Limb (tissue), 2 donors: ENCODE data around the gene S100A7.
A peak's percentile ranks its signal among the peaks of the same experiment; 100 is the strongest.
"Not testable (repeated sequence)": the region's sequence is repeated elsewhere in the genome, so short reads cannot be mapped to it uniquely, and the experiment has no call there.

ENCODE experiments used
- DNase-seq, 2 donors: peaks; one replicate each; pipeline ENCODE4 v3.0.0-alpha.2; 2016; ENCODE audit errors: extremely low spot score in 2 of 2

S100A7 gene

GRCh38 chr1:153476491-153477093 lies 16.1 kb upstream of the S100A7 start:
- DNase-seq: no peak

DNA sequence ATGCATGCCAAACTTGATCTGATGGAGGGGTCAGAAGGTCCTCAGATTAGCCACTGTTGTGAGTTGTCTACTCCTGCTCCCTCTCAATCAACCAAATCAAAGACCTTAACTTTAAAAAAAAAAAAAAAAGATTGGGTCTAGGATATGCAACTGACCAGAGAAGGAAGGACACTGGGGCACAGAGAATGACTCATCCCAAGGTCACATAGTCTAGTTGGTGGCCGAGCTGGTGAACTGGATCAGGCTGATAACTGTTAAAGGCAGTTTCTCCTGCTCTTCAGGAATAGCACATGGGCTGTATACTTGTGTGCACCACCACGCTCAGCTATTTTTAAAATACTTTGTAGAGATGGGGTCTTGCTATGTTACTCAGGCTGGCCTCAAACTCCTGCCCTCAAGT lies 14.8 kb upstream of the S100A7 start:
- DNase-seq: no peak

- no peak for DNase-seq
These were observed 13.9 kb upstream of the S100A7 start for GRCh38 chr1:153474347-153474746.

GRCh38 chr1:153470707-153471106 lies 10.3 kb upstream of the S100A7 start:
- no peak for DNase-seq

- no peak for DNase-seq
These were observed 6.5 kb upstream of the S100A7 start for GRCh38 chr1:153466908-153467307.

GRCh38 chr1:153465811-153466636 lies 5.6 kb upstream of the S100A7 start:
- DNase-seq: peak; percentile 16 to 69

DNA sequence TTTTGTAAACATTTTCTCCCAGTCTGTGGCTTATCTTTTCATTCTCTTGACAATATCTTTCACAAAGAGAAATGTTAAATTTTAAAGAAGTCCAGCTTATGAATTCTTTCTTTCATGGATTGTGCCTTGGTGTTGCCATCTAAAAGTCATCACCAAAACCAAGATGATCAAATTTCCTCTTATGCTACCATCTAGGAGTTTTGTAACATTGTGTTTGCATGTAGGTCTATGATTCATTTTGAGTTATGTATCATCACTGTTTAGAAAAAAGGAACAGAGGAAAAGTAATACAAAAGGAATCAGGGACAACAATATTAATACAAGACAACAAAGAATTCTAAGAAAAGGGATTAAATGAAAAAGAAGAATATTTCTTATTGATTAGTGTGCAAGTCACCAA lies 2.3 kb upstream of the S100A7 start:
- DNase-seq: not testable (repeated sequence)

DNA sequence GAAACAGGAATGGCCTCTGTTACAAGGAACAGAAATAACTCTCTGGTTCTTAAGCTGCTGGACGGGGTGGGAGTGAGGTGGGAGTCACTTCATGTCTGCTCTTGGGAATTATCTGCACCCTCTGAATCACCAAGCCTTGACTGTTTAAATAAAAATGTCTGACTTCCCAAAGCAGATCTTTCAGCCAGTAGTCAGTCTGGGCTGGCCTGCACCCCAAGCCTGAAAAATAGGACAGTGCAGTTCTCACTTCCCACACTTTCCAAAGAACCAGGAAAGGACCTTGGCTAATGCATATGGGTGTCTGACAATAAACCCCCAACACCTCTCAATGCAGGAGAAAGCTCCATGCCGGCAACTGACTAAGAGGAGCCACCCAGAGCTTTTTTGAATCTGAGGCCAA lies 796 bp downstream of the S100A7 start:
- DNase-seq: no peak

DNA sequence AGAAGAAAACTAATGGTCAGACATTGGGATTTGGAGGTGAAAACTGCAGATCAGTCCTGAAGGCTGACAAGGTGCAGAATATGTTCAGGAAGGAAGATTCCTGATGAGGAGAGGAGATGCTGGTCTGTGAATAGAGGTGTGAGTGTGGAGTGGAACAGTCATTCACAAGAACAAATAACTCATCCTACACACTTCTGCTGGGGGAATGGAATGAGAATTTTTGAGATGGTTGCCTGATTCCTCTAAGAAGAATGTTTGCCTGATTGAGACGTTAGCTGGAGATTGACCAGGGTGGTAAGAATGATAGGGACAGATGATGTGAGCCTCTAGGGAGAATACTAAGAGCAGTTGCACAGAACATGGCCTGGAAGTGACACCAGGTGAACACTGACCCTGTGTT lies 4.1 kb downstream of the S100A7 start:
- DNase-seq: no peak

- DNase-seq: not testable (repeated sequence)
These were observed 11.6 kb downstream of the S100A7 start for GRCh38 chr1:153448851-153449250.

DNA sequence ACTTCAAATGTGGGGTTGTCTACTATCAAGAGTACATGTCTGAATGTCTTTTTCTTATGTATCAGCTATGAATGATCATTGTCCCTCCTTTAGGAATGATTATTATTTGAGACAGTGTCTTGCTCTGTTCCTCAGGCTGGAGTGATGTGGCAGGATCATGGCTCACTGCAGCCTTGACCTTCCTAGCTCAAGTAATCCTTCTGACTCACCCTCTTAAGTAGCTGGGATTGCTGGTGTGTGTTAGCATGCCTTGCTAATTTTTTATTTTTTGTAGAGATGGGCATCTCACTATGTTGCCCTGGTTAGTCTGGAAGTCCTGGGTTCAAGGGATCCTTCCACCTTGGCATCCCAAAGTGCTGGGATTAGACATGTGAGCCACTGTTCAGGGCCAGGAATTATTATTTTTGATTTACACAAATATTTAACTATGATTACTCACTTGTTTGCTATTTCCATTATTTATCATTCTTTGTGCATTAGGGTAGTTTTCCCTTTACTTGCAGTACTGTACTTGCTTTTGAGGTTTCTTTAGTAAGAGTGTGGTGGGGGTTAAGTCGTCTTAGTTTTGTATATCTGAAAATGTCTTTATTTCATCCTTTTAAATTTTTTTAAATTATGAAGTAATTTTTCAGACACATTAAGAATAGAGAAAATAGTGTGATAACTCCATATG lies 12.8 kb downstream of the S100A7 start:
- no peak for DNase-seq

GRCh38 chr1:153444078-153444477 lies 16.4 kb downstream of the S100A7 start:
- no peak for DNase-seq

- no peak for DNase-seq
These were observed 17.0 kb downstream of the S100A7 start for GRCh38 chr1:153443486-153443885.

DNA sequence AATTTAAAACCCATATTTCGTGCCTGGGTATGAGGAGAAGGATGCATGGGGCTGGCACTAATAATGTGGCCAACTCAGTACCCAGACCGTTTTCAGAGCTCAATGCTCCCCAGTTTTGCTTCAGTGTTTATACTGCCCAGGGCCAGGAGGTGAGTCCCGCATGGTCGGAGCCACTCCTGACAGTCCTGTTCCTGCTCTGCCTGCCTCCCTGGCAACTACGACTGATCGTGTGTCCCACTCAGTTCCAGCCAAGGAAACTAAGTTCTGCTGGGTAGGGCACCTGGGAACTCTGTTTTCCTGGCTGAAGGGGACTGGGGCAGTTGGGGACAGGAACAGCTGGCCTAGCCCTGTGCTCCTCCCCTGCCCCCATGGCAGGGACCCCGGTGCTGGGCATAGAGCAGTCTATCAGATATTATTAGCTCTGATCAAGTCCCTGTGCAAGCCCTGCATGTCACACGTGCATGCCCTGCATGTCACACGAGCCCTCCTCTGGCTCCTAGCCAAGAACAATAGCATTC lies 19.2 kb downstream of the S100A7 start:
- no peak for DNase-seq

DNA sequence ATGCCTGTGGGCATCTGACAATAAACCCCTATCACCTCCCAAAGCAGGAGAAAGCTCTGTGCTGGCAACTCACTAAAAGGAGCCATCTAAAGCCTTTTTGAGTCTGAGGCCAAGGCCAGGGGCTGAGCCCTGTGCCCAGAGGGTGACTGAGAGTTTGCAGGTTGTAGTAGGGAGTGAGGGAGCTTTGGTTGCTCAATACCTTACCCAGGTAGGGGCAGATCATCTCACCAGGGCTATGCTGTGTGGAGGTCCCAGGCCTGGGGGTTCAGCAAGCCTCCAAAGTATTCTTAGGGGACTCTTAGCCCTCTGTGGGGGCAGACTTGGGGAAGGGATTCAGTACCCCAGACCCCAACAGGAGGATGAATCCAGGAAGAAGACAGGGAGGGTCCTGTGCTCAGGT lies 21.2 kb downstream of the S100A7 start:
- DNase-seq: no peak

- no peak for DNase-seq
These were observed 21.9 kb downstream of the S100A7 start for GRCh38 chr1:153438599-153438998.

DNA sequence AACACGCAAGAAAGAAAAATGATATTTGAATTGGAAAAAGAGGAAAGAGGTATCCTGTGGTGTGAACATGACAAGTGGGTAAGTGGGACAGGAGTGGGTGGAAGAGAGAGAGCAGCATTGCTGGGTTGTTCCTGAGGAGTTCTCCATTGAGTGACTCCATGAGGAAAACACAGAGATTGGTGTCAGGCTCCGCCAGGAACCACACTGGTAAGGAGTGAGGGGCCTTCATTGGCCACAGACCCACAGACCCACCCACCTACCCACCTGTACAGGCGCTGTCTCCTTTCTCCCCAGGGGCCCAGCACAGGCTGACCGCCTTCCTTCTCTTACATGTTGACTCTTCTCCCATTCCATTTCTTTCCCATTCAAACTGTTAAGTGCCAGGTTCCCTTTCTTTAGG lies 23.2 kb downstream of the S100A7 start:
- DNase-seq: no peak

DNA sequence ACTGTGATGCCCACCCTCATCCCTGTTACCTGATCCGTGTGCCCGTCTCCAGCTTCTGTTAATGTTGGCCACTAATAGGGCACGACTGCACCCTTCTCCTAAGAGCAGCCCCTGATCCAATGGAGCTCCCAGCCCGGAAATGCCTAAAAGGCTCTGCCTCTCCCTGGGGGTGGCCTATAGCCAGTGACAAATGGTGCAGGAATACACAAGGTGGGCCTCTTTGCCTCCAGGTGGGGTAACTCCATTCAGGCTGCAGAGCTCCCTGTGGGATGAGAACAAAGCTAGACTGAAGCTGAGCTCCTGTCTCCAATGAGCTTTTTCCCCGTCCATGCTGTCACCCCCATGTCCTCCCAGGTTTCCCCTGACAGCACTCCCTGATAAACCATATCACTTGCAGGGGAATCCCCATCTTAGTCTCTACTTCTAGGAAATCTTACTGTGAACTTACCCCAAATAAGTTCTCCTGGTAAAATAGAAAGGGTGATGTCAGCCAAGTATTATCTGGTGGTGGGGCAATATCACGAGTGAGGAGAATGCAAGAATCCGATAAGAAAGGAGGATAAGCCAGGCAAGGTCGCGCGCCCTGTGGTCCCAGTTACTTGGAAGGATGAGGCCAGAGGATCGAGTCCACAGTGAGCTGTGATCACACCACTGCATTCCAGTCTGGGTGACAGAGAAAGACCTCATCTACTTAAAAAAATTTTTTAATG lies 25.6 kb downstream of the S100A7 start:
- no peak for DNase-seq

GRCh38 chr1:153432874-153433681 lies 27.4 kb downstream of the S100A7 start:
- no peak for DNase-seq

- DNase-seq: no peak
These were observed 28.5 kb downstream of the S100A7 start for GRCh38 chr1:153431928-153432327.

GRCh38 chr1:153431427-153431826 lies 29.0 kb downstream of the S100A7 start:
- no peak for DNase-seq
